GM12865 (cell line): ENCODE results near the gene CMTM7.

ENCODE experiments used
- DNase-seq: peaks from one replicate; pipeline ENCODE4 v3.0.0; 2010; ENCODE audit warnings: low read depth
- H3K4me3 ChIP-seq: 2 replicates; pipeline ENCODE4 v1.5.1; 2011; ENCODE audit warnings: mild to moderate bottlenecking, low read depth, low read length, control low read depth
- TF ChIP-seq, protein P1 (sequence below): IDR thresholded peaks from 2 replicates; pipeline ENCODE4 v1.5.1; 2011; ENCODE audit warnings: low read length, control low read depth, low read depth, inconsistent platforms; ENCODE audit not compliant: insufficient read depth; ENCODE audit errors: missing control alignments

CMTM7 gene

DNA sequence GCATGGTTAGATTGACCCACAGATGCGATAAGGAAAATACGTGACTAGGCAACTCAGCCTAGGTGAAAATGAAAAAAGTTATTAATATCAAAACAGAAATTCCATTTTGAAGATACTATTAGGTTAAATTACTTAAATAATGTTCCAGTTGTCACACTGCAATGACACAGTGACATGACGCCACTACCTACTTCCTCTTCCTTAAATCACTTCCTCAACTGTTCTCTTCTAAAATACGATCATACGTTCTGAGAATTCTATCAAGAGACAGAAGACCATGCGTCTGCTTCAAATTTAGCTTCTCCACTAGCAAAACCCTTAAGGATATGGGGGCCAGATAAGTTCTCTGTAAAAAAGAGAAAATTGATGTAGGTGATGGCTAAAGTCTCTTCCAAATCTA, 92.8 kb downstream of the CMTM7 start:
- no peak overlapping the region for H3K4me3 ChIP-seq
- TF ChIP-seq, protein P1, sequence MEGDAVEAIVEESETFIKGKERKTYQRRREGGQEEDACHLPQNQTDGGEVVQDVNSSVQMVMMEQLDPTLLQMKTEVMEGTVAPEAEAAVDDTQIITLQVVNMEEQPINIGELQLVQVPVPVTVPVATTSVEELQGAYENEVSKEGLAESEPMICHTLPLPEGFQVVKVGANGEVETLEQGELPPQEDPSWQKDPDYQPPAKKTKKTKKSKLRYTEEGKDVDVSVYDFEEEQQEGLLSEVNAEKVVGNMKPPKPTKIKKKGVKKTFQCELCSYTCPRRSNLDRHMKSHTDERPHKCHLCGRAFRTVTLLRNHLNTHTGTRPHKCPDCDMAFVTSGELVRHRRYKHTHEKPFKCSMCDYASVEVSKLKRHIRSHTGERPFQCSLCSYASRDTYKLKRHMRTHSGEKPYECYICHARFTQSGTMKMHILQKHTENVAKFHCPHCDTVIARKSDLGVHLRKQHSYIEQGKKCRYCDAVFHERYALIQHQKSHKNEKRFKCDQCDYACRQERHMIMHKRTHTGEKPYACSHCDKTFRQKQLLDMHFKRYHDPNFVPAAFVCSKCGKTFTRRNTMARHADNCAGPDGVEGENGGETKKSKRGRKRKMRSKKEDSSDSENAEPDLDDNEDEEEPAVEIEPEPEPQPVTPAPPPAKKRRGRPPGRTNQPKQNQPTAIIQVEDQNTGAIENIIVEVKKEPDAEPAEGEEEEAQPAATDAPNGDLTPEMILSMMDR: no peak
- DNase-seq: no peak

DNA sequence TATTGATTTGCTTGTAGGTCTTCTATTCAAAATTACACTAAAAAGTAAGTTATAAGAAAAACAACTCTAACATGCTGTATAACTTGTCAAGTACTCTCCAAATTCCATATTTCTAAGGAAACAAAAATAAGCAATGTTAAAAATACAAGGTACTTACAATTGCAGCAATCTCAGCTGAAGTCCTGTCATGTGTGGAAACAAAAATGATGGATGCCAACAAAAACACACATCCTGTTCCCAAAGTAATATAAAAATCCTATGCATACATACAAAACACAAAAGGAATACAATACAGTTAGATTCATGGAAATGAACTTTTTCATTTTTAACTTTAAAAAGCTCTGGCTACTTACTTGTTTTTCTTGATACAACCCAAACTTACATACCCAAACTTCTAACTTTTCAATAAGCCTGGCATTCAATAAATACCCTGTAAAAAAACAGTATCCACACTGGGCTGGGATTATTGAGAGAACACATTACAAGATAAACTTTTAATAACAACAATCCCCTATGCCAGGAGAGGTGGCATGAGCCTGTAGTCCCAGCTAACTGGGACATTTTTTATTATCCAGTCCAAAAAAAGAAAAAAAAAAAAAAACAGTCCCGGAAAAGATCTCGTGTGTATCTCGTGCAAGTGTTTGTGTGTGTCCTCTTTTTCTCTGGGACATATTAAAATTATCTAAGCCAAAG, 96.3 kb downstream of the CMTM7 start:
- TF ChIP-seq, protein P1: no peak
- H3K4me3 ChIP-seq: no peak overlapping the region
- no peak for DNase-seq

DNA sequence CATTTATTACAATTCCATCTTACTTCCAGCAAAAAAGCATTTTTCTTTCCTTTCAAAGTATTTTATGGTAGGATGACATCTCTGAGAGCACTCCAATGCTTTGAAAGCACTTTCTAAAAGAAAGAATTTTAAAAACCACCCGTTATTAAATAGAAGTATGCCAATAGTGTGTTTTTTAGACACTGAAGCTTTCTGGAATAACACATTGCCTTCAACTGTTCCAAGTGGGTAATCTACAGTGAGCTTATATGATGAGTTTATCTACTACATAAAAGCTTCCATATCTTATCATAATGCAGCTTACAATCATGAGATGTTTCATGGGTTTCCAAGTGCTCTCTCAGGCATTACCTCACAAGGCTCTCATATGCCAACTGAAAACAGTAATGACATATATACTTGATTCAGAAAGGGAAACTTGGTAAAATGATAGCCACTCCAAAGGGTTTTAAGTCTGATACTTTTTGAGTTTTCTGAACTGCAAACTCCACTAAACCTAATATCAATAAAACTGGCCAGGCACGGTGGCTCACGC, 96.9 kb downstream of the CMTM7 start:
- DNase-seq: no peak
- H3K4me3 ChIP-seq: no peak overlapping the region
- TF ChIP-seq, protein P1: no peak

DNA sequence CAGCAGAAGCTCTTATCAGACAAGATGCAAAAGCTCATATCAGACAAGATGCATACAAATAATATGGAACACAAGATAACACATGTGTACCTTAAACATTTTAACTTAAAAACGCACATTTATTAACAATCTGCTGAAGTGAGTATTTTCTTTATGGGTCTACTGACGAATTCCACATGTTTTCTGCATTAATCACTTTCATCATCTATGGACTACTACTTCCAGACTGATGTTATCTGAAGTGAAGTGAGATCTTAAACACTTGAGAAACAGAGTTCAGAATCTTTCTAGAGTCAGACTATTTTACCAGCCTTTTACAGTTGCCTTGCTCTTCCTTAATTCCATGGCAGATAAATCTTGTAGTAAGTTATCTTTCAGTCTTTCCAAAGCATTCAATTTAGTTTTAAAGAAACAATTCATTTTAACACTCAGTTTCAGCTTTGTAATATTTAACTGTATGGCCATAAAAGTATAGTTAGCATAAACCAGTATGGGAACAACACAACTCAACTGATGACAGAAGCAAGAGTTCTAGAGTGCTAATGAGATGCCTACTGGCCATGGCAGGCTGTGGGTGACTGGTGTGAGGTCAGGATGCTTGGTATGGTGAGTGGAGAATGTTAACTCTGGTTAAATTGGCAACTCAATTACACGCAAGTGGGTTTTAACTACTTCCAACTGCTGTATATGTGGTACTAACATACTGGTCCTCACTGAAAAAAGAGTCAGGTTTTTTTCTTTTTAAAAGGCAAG, 101.2 kb downstream of the CMTM7 start:
- H3K4me3 ChIP-seq: no peak overlapping the region
- TF ChIP-seq, protein P1: no peak
- DNase-seq: no peak

DNA sequence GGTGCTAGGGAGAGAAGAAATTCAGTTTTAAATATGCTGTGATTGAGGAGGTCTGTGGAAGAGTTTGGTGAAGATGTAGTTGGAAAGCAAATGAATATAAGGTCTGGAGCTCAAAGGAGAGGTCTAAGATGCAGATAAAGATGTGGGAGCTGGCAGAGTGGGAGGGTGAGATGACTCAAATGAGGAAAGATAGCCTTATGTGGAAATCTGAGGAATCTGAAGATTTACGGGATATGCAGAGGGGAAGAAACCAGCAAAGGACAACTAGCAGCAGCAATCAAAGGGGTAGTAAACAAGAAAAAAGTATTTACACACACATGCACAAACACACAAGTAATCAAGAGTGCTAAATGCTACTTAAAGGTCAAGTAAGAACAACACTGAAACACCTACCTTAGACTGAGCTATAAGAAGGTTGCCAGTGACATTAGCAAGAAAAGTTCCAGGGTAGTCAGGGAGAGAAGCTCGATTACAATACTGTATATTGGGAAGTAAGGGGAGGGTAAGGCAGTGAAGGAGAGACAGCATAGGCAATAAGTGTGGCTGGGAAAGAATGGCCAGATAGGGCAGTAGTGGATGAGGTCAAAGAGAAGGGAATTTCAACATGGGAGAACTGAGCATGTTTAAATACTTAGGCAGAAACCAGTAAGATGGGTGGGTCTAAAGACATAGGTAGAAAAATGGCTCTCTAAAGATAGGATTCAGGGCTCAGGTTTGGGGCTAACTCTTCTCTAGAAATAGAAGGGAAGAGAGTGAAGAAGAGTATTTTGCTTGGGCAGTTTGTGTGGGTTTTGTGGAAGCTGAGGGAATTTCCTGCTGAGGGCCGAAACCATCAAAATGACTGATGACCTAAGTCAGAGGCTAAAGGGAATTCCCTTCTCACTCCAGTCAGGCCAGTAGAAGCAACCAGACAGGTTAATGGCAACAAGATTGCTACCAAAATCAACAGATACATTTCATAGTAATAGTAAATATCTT, 102.1 kb downstream of the CMTM7 start:
- H3K4me3 ChIP-seq: no peak overlapping the region
- peak; percentile 81 for DNase-seq
- TF ChIP-seq, protein P1: no peak

DNA sequence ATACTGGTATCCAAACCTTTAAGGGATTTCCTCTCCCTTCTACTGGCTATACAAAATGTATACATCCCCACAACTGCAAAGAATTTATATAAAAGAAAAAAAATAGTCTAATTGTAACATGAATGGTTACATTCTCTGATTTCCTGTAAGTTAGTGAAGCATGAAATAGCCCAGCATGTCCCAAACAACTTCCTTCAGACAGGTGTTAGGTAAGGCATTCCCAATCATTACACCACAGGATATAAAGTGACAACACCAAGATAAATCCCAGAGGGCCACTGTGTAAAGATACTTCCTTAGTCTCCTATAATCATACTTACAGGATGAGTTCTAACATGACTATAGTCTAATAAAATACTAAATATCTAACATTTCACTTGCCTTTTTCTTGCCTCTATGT, 103.4 kb downstream of the CMTM7 start:
- H3K4me3 ChIP-seq: no peak overlapping the region
- TF ChIP-seq, protein P1: no peak
- no peak for DNase-seq
